Heart right ventricle (tissue), 16 donors: Measurements from ENCODE around the gene ALPK3. TPM values are rescaled to one million over a fixed set of nuclear protein-coding genes. Genes with fewer than 3 reads are reported as not detected.

ENCODE experiments used
- ATAC-seq, 8 donors: fragments of 200-7000 bp; cut with Tn5 transposase; one replicate each; pipeline ENCODE4 v1.9.1; 2020; ENCODE audit warnings: mild to moderate bottlenecking in 8 of 8, moderate library complexity in 8 of 8, moderate number of reproducible peaks in 1 of 8
- DNase-seq, 2 donors: peaks; one replicate each; pipeline ENCODE4 v3.0.0-alpha.2; 2020
- H3K27ac ChIP-seq, 10 donors: fragments of 200-600 bp; sonication (generic) in 2 of 10; one replicate each; pipeline versions ENCODE4 v1.5.0 to v1.8.0; 2020 to 2022; ENCODE audit warnings: mild to moderate bottlenecking in 3 of 10
- H3K27me3 ChIP-seq, 7 donors: fragments of 200-600 bp; one replicate each; pipeline ENCODE4 v1.8.0; 2021 to 2022; ENCODE audit warnings: mild to moderate bottlenecking in 2 of 7
- H3K36me3 ChIP-seq, 9 donors: fragments of 200-600 bp; sonication (generic) in 1 of 9; one replicate each; pipeline versions ENCODE4 v1.5.0 to v1.8.0; 2020 to 2022; ENCODE audit warnings: mild to moderate bottlenecking in 2 of 9
- H3K4me1 ChIP-seq, 9 donors: fragments of 200-600 bp; sonication (generic) in 1 of 9; one replicate each; pipeline versions ENCODE4 v1.5.0 to v1.8.0; 2020 to 2022; ENCODE audit warnings: mild to moderate bottlenecking in 4 of 9
- H3K4me3 ChIP-seq, 10 donors: fragments of 200-600 bp; sonication (generic) in 2 of 10; one replicate each; pipeline versions ENCODE4 v1.5.0 to v1.8.0; 2020 to 2022; ENCODE audit warnings: mild to moderate bottlenecking in 7 of 10, moderate library complexity in 2 of 10
- H3K9me3 ChIP-seq, 11 donors: fragments of 200-600 bp in 10 of 11; sonication (generic) in 2 of 11; one replicate each; pipeline versions ENCODE4 v1.5.0 to v1.8.0; 2013 to 2022; ENCODE audit warnings: mild to moderate bottlenecking in 2 of 11, control low read depth in 1 of 11, moderate library complexity in 1 of 11
- CTCF ChIP-seq, 9 donors: fragments of 200-600 bp; sonication (generic) in 2 of 9; IDR thresholded peaks; one replicate each; pipeline versions ENCODE4 v1.5.0 to v1.8.0; 2021 to 2022; ENCODE audit warnings: antibody characterized with exemption in 9 of 9, mild to moderate bottlenecking in 5 of 9, moderate library complexity in 1 of 9
- WGBS, 2 donors: extraction: QIAGEN DNeasy Blood & Tissue Kit; methylation state at CpG; one replicate each; pipeline ENCODE4 v1.1.7; 2013; ENCODE audit warnings: inconsistent platforms in 1 of 2; 5-methylcytosine and 5-hydroxymethylcytosine counted together
- intact Hi-C, 10 donors: fragments of 100-400 bp; cut with DNase I; formaldehyde crosslinking; loops; one replicate each; pipeline versions ENCODE4 v1.11.1 to v1.14.2; 2022
- polyA plus RNA-seq, 2 donors: library from polyadenylated mRNA; stranded (reverse); fragments of 200-250 nt; gene quantifications; one replicate each; pipeline ENCODE4 v1.2.3, GENCODE V29; 2013
- total RNA-seq, 10 donors: library from RNA; stranded (reverse); fragmentation: NEBNext Ultra II Directional in 3 of 10; extraction: Animal tissue kit (Norgen Biotek cat#: 25700) in 3 of 10; gene quantifications; one replicate each; pipeline versions ENCODE4 v1.2.1 to v1.2.4, GENCODE V29; 2021 to 2023
- donor health status: Arrhythmogenic right ventricular cardiomyopathy.
- donor health status: ischemic (EF 13 %, LVEDD 7.1; RV severe dilation, severe dysfunction).
- donor health status: healthy with polysubstance abuse.
- donor health status: DM: no; HTN: yes; CAD: no.
- donor health status: DM: no; HTN: no; CAD: no.
- donor health status: ischemic (EF 25% LVEDD 6.9; RV normal size, moderate dysfunction).
- donor health status: ischemic (EF 25% LVEDD 5.7; RV mildly dilated, moderate dysfunction).
- donor health status: healthy.
- donor health status: DM: yes; HTN: yes; CAD: no.
- donor health status: Ischemic cardiomyopathy.
- donor health status: ischemic (EF 35%, LVEDD 5.7; RV mildly dilated, moderate dysfunction).
- donor health status: nonischemic (EF 11% LVEDD 7.7; RV severe dilation, severe dysfunction).
- donor health status: DM: yes; HTN: yes; CAD: no.
- donor health status: PGD.
- donor health status: ischemic (EF 29% LVEDD 5.4; RV normal size, mild dysfunction).
- donor health status: nonischemic (EF 23%, LVEDD 6.1; RV moderate dilation, normal function).

ALPK3 gene
- total and polyA plus RNA-seq, 12 donors = 35.1 to 268 (median 162) TPM

GRCh38 chr15:84812842-84813241 lies 4.3 kb upstream of the ALPK3 start:
- ATAC-seq = no peak
- intact Hi-C loops = loop anchor here in 5 of 10 donors (5.0 to 10.0 kb wide), 4 partner anchors 58 to 218 kb away; partner anchors contain the start of genes NMB (in 4 of the 5) and WDR73 (in 3 of the 5)
- H3K4me3 ChIP-seq = no peak overlapping the region
- no peaks in the 10 kb centered on the region for H3K27me3 ChIP-seq
- H3K4me1 ChIP-seq = peaks cover 7 to 33% (median 21%) of the 10 kb centered on the region in 9 donors
- no peak for TF ChIP-seq CTCF (IDR thresholded peaks at IDR 0.05)
- WGBS, 2 donors = 70 to 88% methylated on average over 2 of the region's 2 CpGs
- H3K9me3 ChIP-seq = no peaks in the 10 kb centered on the region
- no peak overlapping the region for H3K27ac ChIP-seq
- H3K36me3 ChIP-seq = peaks cover 0 to 10% (median 0%) of the 10 kb centered on the region in 9 donors
- no peak for DNase-seq

GRCh38 chr15:84813435-84813834 lies 3.7 kb upstream of the ALPK3 start:
- ATAC-seq (no peak), DNase-seq (no peak)
- H3K27me3 ChIP-seq = no peaks in the 10 kb centered on the region
- no peaks in the 10 kb centered on the region for H3K9me3 ChIP-seq
- H3K36me3 ChIP-seq = peaks cover 0 to 4% (median 0%) of the 10 kb centered on the region in 9 donors
- no peak overlapping the region for H3K4me3 ChIP-seq
- H3K27ac ChIP-seq = no peak overlapping the region
- no peak for TF ChIP-seq CTCF (IDR thresholded peaks at IDR 0.05)
- 96% methylated on average over 1 of the region's 1 CpG for WGBS, 2 donors
- intact Hi-C loops = loop anchor here in 5 of 10 donors (5.0 to 10.0 kb wide), 4 partner anchors 59 to 219 kb away; partner anchors contain the start of genes NMB (in 4 of the 5) and WDR73 (in 3 of the 5)
- peaks cover 7 to 39% (median 27%) of the 10 kb centered on the region in 9 donors for H3K4me1 ChIP-seq

- intact Hi-C loops = loop anchor here in 5 of 10 donors (5.0 to 10.0 kb wide), 4 partner anchors 59 to 219 kb away; partner anchors contain the start of genes NMB (in 4 of the 5) and WDR73 (in 3 of the 5)
- Histone ChIP-seq H3K27me3 (no peaks in the 10 kb centered on the region), H3K9me3 (no peaks in the 10 kb centered on the region)
These were observed 3.2 kb upstream of the ALPK3 start for GRCh38 chr15:84813931-84814330.

DNA sequence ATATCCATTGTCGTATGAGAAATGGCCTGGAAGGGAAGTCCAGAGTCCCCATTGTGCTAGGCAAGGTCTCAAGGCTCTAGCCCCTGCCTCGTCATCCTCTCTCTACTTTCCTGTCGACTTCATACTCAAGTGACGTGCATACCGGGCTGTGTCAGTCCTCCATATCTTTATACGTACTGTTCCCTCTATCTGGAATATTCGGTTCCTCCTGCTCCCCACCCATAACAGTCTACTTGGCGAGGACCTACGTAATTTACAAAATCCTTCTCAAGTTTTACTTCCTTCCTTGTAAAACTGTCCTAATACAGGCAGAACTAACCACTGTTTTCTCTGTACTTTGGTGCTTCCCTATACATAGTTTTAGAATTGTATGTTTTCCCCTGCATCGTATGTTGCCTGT lies 2.2 kb upstream of the ALPK3 start:
- DNase-seq (no peak), ATAC-seq (no peak)
- intact Hi-C loops = loop anchor here in 9 of 10 donors (5.0 to 10.0 kb wide), 7 partner anchors 60 to 220 kb away; partner anchors contain the start of genes ZNF592 (in 5 of the 9), NMB (in 4 of the 9) and WDR73 (in 3 of the 9)
- no peaks in the 10 kb centered on the region for H3K9me3 ChIP-seq
- H3K4me1 ChIP-seq = peaks cover 7 to 50% (median 40%) of the 10 kb centered on the region in 9 donors
- H3K4me3 ChIP-seq = no peak overlapping the region
- H3K36me3 ChIP-seq = no peaks in the 10 kb centered on the region
- H3K27me3 ChIP-seq = no peaks in the 10 kb centered on the region
- no peak for TF ChIP-seq CTCF (IDR thresholded peaks at IDR 0.05)
- peak overlapping the region in 2 of 10 donors; percentile 45 to 59 for H3K27ac ChIP-seq
- WGBS, 2 donors = 73 to 82% methylated on average over 10 of the region's 10 CpGs

More at GRCh38 chr15:84813931-84814330, 3.2 kb upstream of the ALPK3 start:
- no peak overlapping the region for H3K27ac ChIP-seq
- no peak for TF ChIP-seq CTCF (IDR thresholded peaks at IDR 0.05)
- H3K36me3 ChIP-seq = no peaks in the 10 kb centered on the region
- ATAC-seq (no peak), DNase-seq (no peak)
- H3K4me3 ChIP-seq = no peak overlapping the region
- WGBS, 2 donors = 91 to 92% methylated on average over 1 of the region's 1 CpG
- H3K4me1 ChIP-seq = peaks cover 7 to 44% (median 32%) of the 10 kb centered on the region in 9 donors
